WTC11 (cell line): ENCODE results near the gene CCBE1. TPM values are rescaled to one million over a fixed set of nuclear protein-coding genes. Genes with fewer than 3 reads are reported as not detected.

ENCODE experiments used
- ATAC-seq: fragments of 200-7000 bp; cut with Tn5 transposase; 2 replicates; pipeline ENCODE4 v1.10.0; 2021; ENCODE audit warnings: mild to moderate bottlenecking, moderate library complexity
- CTCF ChIA-PET: fragments of 300-600 bp; sonication (Branson Sonifier 250); formaldehyde crosslinking; loops from one replicate; lab custom pipeline; 2021; ENCODE audit warnings: antibody characterized with exemption; lab: Charles Lee
- POLR2A ChIA-PET: fragments of 350-600 bp; sonication (Branson Sonifier 250); formaldehyde crosslinking; loops from one replicate; lab custom pipeline; 2021; ENCODE audit warnings: antibody characterized with exemption; lab: Charles Lee
- DNase-seq: peaks from one replicate; pipeline ENCODE4 v3.0.0; 2021; ENCODE audit warnings: low spot score
- H3K27ac Mint-ChIP-seq: 2 replicates; pipeline ENCODE4 v1.8.0; 2021; ENCODE audit warnings: mixed read lengths
- H3K27me3 Mint-ChIP-seq: 2 replicates; pipeline ENCODE4 v1.8.0; 2021; ENCODE audit warnings: low read depth, mild to moderate bottlenecking, moderate library complexity, mixed read lengths
- H3K36me3 Mint-ChIP-seq: 2 replicates; pipeline ENCODE4 v1.8.0; 2021; ENCODE audit warnings: mixed read lengths
- H3K4me1 Mint-ChIP-seq: 2 replicates; pipeline ENCODE4 v1.8.0; 2022; ENCODE audit warnings: mixed read lengths
- H3K4me3 Mint-ChIP-seq: 2 replicates; pipeline ENCODE4 v1.8.0; 2021; ENCODE audit warnings: mild to moderate bottlenecking, moderate library complexity, mixed read lengths
- H3K9me3 Mint-ChIP-seq: 2 replicates; pipeline ENCODE4 v1.8.0; 2021; ENCODE audit warnings: mixed read lengths
- ATF1 ChIP-seq: sonication (generic); formaldehyde crosslinking; IDR thresholded peaks from 2 replicates; pipeline ENCODE4 v1.8.1; 2023; ENCODE audit warnings: mild to moderate bottlenecking, moderate library complexity, missing genetic modification reagents
- EMX1 ChIP-seq: fragments of 250-450 bp; sonication (Bioruptor Pico); IDR thresholded peaks from 2 replicates; pipeline ENCODE4 v1.8.0; 2021; ENCODE audit warnings: mild to moderate bottlenecking
- HMGA2 ChIP-seq: fragments of 250-450 bp; sonication (Bioruptor Pico); IDR thresholded peaks from 2 replicates; pipeline ENCODE4 v1.4.0; 2021; ENCODE audit warnings: mild to moderate bottlenecking, moderate library complexity
- JAZF1 ChIP-seq: fragments of 250-450 bp; sonication (Bioruptor Pico); IDR thresholded peaks from 2 replicates; pipeline ENCODE4 v1.9.0; 2021; ENCODE audit warnings: moderate library complexity, mild to moderate bottlenecking, inconsistent platforms
- JUN ChIP-seq: sonication (generic); formaldehyde crosslinking; IDR thresholded peaks from 2 replicates; pipeline ENCODE4 v1.8.0; 2023; ENCODE audit warnings: mild to moderate bottlenecking, missing genetic modification reagents
- MAX ChIP-seq: sonication (generic); formaldehyde crosslinking; IDR thresholded peaks from 2 replicates; pipeline ENCODE4 v1.8.0; 2022; ENCODE audit warnings: mild to moderate bottlenecking, missing genetic modification reagents
- MXD4 ChIP-seq: fragments of 250-450 bp; sonication (Bioruptor Pico); IDR thresholded peaks from 2 replicates; pipeline ENCODE4 v1.8.0; 2021; ENCODE audit warnings: mild to moderate bottlenecking, moderate library complexity, borderline replicate concordance
- OVOL2 ChIP-seq: fragments of 250-450 bp; sonication (Bioruptor Pico); IDR thresholded peaks from 2 replicates; pipeline ENCODE4 v1.9.0; 2021; ENCODE audit warnings: mild to moderate bottlenecking, borderline replicate concordance
- RORB ChIP-seq: fragments of 250-450 bp; sonication (Bioruptor Pico); IDR thresholded peaks from 2 replicates; pipeline ENCODE4 v1.9.0; 2021; ENCODE audit warnings: mild to moderate bottlenecking
- SMAD3 ChIP-seq: sonication (generic); formaldehyde crosslinking; IDR thresholded peaks from 2 replicates; pipeline ENCODE4 v1.8.0; 2022; ENCODE audit warnings: missing genetic modification reagents, mild to moderate bottlenecking, borderline replicate concordance
- ZNF281 ChIP-seq: sonication (generic); formaldehyde crosslinking; IDR thresholded peaks from 2 replicates; pipeline ENCODE4 v1.8.0; 2023; ENCODE audit warnings: mild to moderate bottlenecking, missing genetic modification reagents
- ZNF317 ChIP-seq: sonication (generic); formaldehyde crosslinking; IDR thresholded peaks from 2 replicates; pipeline ENCODE4 v1.8.1; 2023; ENCODE audit warnings: low read depth, mild to moderate bottlenecking, moderate library complexity, missing genetic modification reagents, borderline replicate concordance
- total RNA-seq: library from RNA; stranded (reverse); gene quantifications from 3 replicates; pipeline ENCODE4 v1.2.3, GENCODE V29; 2021
- TF ChIP-seq, protein P1 (sequence below): sonication (generic); formaldehyde crosslinking; IDR thresholded peaks from 2 replicates; pipeline ENCODE4 v1.8.1; 2023; ENCODE audit warnings: mild to moderate bottlenecking, missing genetic modification reagents, moderate library complexity
- TF ChIP-seq, protein P2 (sequence below): fragments of 250-450 bp; sonication (Bioruptor Pico); IDR thresholded peaks from 2 replicates; pipeline ENCODE4 v1.9.0; 2021; ENCODE audit warnings: mild to moderate bottlenecking
- TF ChIP-seq, protein P3 (sequence below): fragments of 250-450 bp; sonication (Bioruptor Pico); IDR thresholded peaks from 2 replicates; pipeline ENCODE4 v1.9.0; 2021; ENCODE audit warnings: moderate library complexity, mild to moderate bottlenecking, inconsistent platforms, borderline replicate concordance
- TF ChIP-seq, protein P4 (sequence below): sonication (generic); formaldehyde crosslinking; IDR thresholded peaks from 2 replicates; pipeline ENCODE4 v1.8.1; 2023; ENCODE audit warnings: mild to moderate bottlenecking, moderate library complexity, missing genetic modification reagents
- TF ChIP-seq, protein P5 (sequence below): fragments of 200-600 bp; IDR thresholded peaks from 2 replicates; pipeline ENCODE4 v1.8.0; 2022; ENCODE audit warnings: antibody characterized with exemption
- TF ChIP-seq, protein P6 (sequence below): sonication (generic); formaldehyde crosslinking; IDR thresholded peaks from 2 replicates; pipeline ENCODE4 v1.8.1; 2022; ENCODE audit warnings: mild to moderate bottlenecking, moderate library complexity, missing genetic modification reagents

Gene CCBE1
- total RNA-seq, 1 experiment from 2014 or later: 9.7 TPM

DNA sequence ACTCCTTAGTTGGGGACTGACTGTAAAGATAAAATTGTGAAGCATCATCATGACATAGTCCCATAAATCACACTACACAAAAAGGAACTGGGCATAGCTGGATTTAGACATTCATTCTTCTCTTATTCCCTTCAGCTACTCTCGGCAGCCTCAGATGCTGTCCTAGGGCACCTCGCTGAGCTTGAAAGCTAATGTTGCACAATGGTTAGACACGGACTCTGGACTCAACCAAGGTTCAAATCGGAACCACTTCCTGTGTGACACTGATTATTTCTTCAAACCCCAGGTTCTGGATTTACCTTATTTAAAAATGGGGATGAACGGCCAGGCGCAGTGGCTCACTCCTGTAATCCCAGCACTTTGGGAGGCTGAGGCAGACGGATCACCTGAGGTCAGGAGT is 89.8 kb downstream of the CCBE1 start (continued):
- TF ChIP-seq ZNF281 (CRISPR knock-in tag): no peak
- TF ChIP-seq, protein P1, sequence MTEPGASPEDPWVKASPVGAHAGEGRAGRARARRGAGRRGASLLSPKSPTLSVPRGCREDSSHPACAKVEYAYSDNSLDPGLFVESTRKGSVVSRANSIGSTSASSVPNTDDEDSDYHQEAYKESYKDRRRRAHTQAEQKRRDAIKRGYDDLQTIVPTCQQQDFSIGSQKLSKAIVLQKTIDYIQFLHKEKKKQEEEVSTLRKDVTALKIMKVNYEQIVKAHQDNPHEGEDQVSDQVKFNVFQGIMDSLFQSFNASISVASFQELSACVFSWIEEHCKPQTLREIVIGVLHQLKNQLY (CRISPR knock-in tag): no peak
- TF ChIP-seq, protein P2, sequence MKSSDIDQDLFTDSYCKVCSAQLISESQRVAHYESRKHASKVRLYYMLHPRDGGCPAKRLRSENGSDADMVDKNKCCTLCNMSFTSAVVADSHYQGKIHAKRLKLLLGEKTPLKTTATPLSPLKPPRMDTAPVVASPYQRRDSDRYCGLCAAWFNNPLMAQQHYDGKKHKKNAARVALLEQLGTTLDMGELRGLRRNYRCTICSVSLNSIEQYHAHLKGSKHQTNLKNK (CRISPR knock-in tag): no peak
- no peak for TF ChIP-seq SMAD3 (CRISPR knock-in tag)
- TF ChIP-seq ZNF317 (CRISPR knock-in tag): no peak
- TF ChIP-seq, protein P3, sequence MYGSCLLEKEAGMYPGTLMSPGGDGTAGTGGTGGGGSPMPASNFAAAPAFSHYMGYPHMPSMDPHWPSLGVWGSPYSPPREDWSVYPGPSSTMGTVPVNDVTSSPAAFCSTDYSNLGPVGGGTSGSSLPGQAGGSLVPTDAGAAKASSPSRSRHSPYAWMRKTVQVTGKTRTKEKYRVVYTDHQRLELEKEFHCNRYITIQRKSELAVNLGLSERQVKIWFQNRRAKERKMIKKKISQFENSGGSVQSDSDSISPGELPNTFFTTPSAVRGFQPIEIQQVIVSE (CRISPR knock-in tag): no peak
- TF ChIP-seq RORB (CRISPR knock-in tag): no peak

DNA sequence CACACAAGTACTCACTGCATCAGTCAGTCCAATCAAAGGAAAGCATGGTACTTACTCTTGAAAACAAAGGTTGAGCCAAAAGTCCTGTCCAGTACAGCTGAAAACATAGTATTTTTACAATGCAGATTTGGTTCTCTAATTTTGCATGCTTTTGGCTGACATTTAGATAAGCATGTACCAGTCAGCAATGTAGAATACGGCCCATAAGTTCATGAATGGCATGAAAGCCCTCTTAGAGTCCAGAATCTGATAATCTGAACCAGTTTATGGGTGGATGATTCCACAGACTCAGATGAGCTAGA is 90.2 kb downstream of the CCBE1 start:
- no peak overlapping the region for H3K4me3 Mint-ChIP-seq
- no peak overlapping the region for H3K27ac Mint-ChIP-seq
- ATAC-seq (no peak), DNase-seq (no peak)
- H3K36me3 Mint-ChIP-seq: no peaks in the 10 kb centered on the region
- ChIA-PET POLR2A (no interaction called here), CTCF (interaction anchor here (0.8 to 1.5 kb wide), 2 partner anchors 90 to 217 kb away, joined by 3 to 4 read pairs; partner anchors contain the start of gene CCBE1)
- H3K27me3 Mint-ChIP-seq: no peaks in the 10 kb centered on the region
- TF ChIP-seq, protein P4, sequence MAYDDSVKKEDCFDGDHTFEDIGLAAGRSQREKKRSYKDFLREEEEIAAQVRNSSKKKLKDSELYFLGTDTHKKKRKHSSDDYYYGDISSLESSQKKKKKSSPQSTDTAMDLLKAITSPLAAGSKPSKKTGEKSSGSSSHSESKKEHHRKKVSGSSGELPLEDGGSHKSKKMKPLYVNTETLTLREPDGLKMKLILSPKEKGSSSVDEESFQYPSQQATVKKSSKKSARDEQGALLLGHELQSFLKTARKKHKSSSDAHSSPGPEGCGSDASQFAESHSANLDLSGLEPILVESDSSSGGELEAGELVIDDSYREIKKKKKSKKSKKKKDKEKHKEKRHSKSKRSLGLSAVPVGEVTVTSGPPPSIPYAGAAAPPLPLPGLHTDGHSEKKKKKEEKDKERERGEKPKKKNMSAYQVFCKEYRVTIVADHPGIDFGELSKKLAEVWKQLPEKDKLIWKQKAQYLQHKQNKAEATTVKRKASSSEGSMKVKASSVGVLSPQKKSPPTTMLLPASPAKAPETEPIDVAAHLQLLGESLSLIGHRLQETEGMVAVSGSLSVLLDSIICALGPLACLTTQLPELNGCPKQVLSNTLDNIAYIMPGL (CRISPR knock-in tag): no peak
- TF ChIP-seq JUN: no peak
- TF ChIP-seq, protein P5, sequence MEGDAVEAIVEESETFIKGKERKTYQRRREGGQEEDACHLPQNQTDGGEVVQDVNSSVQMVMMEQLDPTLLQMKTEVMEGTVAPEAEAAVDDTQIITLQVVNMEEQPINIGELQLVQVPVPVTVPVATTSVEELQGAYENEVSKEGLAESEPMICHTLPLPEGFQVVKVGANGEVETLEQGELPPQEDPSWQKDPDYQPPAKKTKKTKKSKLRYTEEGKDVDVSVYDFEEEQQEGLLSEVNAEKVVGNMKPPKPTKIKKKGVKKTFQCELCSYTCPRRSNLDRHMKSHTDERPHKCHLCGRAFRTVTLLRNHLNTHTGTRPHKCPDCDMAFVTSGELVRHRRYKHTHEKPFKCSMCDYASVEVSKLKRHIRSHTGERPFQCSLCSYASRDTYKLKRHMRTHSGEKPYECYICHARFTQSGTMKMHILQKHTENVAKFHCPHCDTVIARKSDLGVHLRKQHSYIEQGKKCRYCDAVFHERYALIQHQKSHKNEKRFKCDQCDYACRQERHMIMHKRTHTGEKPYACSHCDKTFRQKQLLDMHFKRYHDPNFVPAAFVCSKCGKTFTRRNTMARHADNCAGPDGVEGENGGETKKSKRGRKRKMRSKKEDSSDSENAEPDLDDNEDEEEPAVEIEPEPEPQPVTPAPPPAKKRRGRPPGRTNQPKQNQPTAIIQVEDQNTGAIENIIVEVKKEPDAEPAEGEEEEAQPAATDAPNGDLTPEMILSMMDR: no peak
- TF ChIP-seq, protein P6, sequence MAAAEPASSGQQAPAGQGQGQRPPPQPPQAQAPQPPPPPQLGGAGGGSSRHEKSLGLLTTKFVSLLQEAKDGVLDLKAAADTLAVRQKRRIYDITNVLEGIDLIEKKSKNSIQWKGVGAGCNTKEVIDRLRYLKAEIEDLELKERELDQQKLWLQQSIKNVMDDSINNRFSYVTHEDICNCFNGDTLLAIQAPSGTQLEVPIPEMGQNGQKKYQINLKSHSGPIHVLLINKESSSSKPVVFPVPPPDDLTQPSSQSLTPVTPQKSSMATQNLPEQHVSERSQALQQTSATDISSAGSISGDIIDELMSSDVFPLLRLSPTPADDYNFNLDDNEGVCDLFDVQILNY: no peak
- TF ChIP-seq ATF1 (CRISPR knock-in tag): no peak
- no peak for TF ChIP-seq MXD4 (CRISPR knock-in tag)
- no peak for TF ChIP-seq JAZF1 (CRISPR knock-in tag)
- TF ChIP-seq HMGA2 (CRISPR knock-in tag): no peak
- no peak for TF ChIP-seq MAX
- no peak for TF ChIP-seq EMX1
- no peak for TF ChIP-seq OVOL2 (CRISPR knock-in tag)
- H3K9me3 Mint-ChIP-seq: no peaks in the 10 kb centered on the region
- H3K4me1 Mint-ChIP-seq: 0 out of 2 replicates have a peak, but pooled peaks cover 3% of the 10 kb centered on the region
